Epithelial cell of esophagus (primary cell): Measurements from ENCODE around the gene NAXD.
A peak's percentile ranks its signal among the peaks of the same experiment; 100 is the strongest.

ENCODE experiments used
- DNase-seq: peaks from one replicate; pipeline ENCODE4 v3.0.0; 2010; ENCODE audit warnings: low read depth
- H3K4me3 ChIP-seq: 2 replicates; pipeline ENCODE4 v1.5.1; 2011; ENCODE audit warnings: mild to moderate bottlenecking, low read length, control low read depth
- TF ChIP-seq, protein P1 (sequence below): IDR thresholded peaks from 2 replicates; pipeline ENCODE4 v1.5.1; 2011; ENCODE audit warnings: low read depth, mild to moderate bottlenecking, low read length, control low read depth, inconsistent platforms; ENCODE audit not compliant: insufficient read depth; ENCODE audit errors: missing control alignments

Gene NAXD

GRCh38 chr13:110610955-110611595 lies 4.3 kb upstream of the NAXD start:
- H3K4me3 ChIP-seq, result no peak overlapping the region

GRCh38 chr13:110615005-110615321 lies 382 bp upstream of the NAXD start:
- H3K4me3 ChIP-seq, result peak overlapping the region; percentile 70
- TF ChIP-seq, protein P1, sequence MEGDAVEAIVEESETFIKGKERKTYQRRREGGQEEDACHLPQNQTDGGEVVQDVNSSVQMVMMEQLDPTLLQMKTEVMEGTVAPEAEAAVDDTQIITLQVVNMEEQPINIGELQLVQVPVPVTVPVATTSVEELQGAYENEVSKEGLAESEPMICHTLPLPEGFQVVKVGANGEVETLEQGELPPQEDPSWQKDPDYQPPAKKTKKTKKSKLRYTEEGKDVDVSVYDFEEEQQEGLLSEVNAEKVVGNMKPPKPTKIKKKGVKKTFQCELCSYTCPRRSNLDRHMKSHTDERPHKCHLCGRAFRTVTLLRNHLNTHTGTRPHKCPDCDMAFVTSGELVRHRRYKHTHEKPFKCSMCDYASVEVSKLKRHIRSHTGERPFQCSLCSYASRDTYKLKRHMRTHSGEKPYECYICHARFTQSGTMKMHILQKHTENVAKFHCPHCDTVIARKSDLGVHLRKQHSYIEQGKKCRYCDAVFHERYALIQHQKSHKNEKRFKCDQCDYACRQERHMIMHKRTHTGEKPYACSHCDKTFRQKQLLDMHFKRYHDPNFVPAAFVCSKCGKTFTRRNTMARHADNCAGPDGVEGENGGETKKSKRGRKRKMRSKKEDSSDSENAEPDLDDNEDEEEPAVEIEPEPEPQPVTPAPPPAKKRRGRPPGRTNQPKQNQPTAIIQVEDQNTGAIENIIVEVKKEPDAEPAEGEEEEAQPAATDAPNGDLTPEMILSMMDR, result no peak
- DNase-seq, result no peak

More at GRCh38 chr13:110610955-110611595, 4.3 kb upstream of the NAXD start:
- DNase-seq, result no peak
- TF ChIP-seq, protein P1, result no peak

DNA sequence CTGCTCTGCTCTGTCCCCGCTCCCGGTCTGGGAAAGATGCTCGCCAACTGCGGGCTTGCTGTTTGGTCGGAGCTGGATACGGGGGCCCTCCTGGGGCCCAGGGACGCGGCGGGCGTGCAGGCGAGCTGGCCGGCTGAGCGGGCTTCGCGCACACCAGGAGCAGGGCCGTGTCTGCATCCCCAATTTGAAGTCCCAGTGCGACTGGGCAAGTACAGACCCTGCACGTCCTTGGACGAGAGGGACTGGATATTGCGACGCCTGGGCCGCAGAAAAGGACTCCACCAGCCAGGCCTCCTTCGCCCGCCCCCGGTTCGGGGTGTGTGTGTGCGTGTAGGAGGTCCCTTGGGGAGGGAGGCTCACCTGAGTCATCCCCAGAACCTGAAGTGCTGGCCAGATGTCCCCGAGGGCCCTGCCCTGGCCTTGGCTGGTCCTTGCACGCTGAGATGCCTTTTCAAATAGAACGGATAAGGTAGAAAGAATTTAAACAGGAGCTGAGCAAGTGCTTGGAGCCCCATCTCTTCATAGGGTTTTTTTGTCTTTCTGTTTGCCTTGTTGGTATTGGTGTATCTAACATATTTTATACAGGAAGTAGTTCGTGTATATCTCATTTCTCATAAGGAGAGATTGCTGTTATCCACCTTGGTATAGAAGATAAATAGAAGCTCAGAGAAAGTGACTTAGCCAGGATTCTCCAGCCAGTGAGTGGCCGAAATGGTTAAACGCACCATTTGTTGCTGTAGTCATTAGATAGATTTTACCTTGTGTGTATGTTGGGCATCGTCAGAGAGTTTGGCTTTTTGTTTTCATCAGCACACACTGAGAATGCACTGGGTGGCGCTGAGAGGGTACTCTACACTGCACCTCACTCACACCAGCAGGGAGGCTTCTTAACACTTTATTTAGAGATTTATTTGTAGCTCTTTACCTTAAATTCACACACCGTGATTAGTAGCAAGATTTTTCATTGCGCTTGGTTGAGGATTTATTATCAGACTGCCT lies 1.1 kb downstream of the NAXD start:
- peak overlapping the region; percentile 70 for H3K4me3 ChIP-seq
- TF ChIP-seq, protein P1, result no peak
- peak; percentile 82 for DNase-seq

GRCh38 chr13:110617321-110618072 lies 2.2 kb downstream of the NAXD start:
- TF ChIP-seq, protein P1, result no peak
- H3K4me3 ChIP-seq, result peak overlapping the region; percentile 11
- DNase-seq, result peak; percentile 66

GRCh38 chr13:110618167-110618566 lies 2.8 kb downstream of the NAXD start:
- DNase-seq, result no peak
- H3K4me3 ChIP-seq, result no peak overlapping the region
- TF ChIP-seq, protein P1, result no peak

DNA sequence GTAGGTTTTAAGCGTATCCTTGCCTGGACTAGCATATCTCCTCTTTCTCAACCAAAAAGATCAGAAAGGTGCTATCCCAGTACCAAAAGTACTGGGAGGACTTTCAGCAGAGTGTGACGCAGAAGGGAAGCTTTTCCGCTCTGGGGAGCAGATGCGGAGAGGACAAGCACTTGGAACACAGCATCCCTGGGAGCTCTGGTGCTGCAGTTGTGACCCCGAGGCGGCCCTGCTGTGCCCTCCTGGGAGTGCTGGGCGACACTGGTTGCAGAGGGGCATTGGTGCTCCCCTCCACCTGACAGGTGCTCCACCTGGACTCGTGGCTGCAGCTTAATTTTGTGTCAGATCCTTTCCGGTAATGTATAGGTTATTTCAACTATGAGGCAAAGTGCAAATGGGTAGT lies 3.4 kb downstream of the NAXD start:
- TF ChIP-seq, protein P1, result no peak
- no peak for DNase-seq
- H3K4me3 ChIP-seq, result no peak overlapping the region
